Muscle layer of colon (tissue), 2 donors: ENCODE data around the gene VPS11.

Source experiments
- H3K27ac ChIP-seq: one replicate; pipeline ENCODE4 v1.7.0; 2013; ENCODE audit warnings: low read depth, mild to moderate bottlenecking, low read length, moderate library complexity
- H3K27me3 ChIP-seq, 2 donors: one replicate each; pipeline ENCODE4 v1.7.0; 2013; ENCODE audit warnings: low read length in 2 of 2, mild to moderate bottlenecking in 2 of 2; ENCODE audit not compliant: insufficient read depth in 2 of 2, control insufficient read depth in 1 of 2
- H3K36me3 ChIP-seq: one replicate; pipeline ENCODE4 v1.7.0; 2013; ENCODE audit warnings: mild to moderate bottlenecking, low read length; ENCODE audit not compliant: insufficient read depth
- H3K4me1 ChIP-seq: one replicate; pipeline ENCODE4 v1.7.0; 2013; ENCODE audit warnings: mild to moderate bottlenecking, low read length; ENCODE audit not compliant: insufficient read depth
- H3K4me3 ChIP-seq, 2 donors: one replicate each; pipeline ENCODE4 v1.7.0; 2013; ENCODE audit warnings: low read length in 2 of 2, low read depth in 1 of 2, mild to moderate bottlenecking in 1 of 2, moderate library complexity in 1 of 2
- H3K9ac ChIP-seq: one replicate; pipeline ENCODE4 v1.7.0; 2013; ENCODE audit warnings: low read length
- H3K9me3 ChIP-seq: one replicate; pipeline ENCODE4 v1.7.0; 2013; ENCODE audit warnings: mild to moderate bottlenecking, low read length
- donor health status: abdominal sarcoma.
- donor health status: Adenocarcinoma of cecum.

VPS11 gene

DNA sequence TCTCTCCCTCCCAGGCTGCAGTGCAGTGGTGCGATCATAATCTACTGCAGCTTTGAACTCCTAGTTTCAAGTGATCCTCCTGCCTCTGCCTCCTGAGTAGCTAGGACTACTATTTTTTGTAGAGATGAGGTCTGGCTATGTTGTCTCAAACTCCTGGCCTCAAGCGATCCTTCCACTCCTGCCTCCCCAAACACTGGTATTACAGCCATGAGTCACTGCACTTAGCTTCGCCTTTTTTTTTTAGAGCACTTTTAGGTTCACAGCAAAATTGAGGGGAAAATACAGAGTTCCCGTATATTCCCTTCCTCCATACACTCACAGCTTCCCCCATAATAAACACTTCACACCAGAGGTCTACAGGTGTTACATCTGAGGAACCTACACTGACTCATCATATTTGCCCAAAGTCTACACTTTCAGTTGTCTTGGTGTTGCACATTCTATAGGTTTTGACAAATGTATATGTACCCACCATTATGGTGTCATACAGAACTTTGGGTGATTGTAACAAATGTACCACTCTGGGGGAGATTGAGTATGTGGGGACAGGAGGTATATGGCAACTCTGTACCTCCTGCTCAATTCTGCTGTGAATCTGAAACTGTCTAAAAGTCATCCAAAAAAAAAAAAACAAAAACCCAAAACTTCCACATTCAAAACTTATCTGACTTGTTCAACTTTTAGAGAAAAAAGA lies 25.6 kb upstream of the VPS11 start:
- H3K9me3 ChIP-seq = no peaks in the 10 kb centered on the region
- no peaks in the 10 kb centered on the region for H3K27me3 ChIP-seq
- no peak overlapping the region for H3K4me3 ChIP-seq
- no peak overlapping the region for H3K9ac ChIP-seq
- peaks cover 9% of the 10 kb centered on the region for H3K36me3 ChIP-seq
- H3K4me1 ChIP-seq = no peaks in the 10 kb centered on the region
- no peak overlapping the region for H3K27ac ChIP-seq

GRCh38 chr11:119042927-119043326 lies 24.7 kb upstream of the VPS11 start:
- no peaks in the 10 kb centered on the region for H3K9me3 ChIP-seq
- H3K27ac ChIP-seq = no peak overlapping the region
- no peaks in the 10 kb centered on the region for H3K27me3 ChIP-seq
- peaks cover 18% of the 10 kb centered on the region for H3K36me3 ChIP-seq
- no peak overlapping the region for H3K9ac ChIP-seq
- no peaks in the 10 kb centered on the region for H3K4me1 ChIP-seq
- no peak overlapping the region for H3K4me3 ChIP-seq

DNA sequence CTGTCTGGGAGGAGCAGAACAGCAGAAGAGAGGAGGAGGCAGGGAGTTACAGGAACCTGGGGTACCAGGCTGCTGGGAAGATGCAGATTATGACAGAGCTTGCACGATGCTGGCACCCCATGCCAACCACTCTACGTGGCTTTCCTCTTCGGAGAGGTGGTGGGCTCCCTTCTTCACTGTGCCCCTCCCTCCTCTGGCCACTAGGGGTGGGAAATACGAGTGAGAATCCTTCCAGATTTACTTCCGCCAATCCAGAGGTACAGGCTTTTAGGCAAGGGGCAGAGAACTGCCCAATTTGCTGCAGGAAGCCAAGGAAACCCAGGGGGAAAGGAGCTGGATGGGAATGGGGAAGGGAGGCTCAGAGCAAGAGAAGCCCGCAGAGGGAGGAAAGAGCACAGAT lies 22.9 kb upstream of the VPS11 start:
- Histone ChIP-seq H3K27me3 (no peaks in the 10 kb centered on the region), H3K9me3 (no peaks in the 10 kb centered on the region), H3K9ac (no peak overlapping the region), H3K27ac (no peak overlapping the region), H3K4me1 (no peaks in the 10 kb centered on the region), H3K4me3 (no peak overlapping the region), H3K36me3 (peaks cover 36% of the 10 kb centered on the region)

- Histone ChIP-seq H3K9me3 (no peaks in the 10 kb centered on the region), H3K36me3 (peaks cover 47% of the 10 kb centered on the region), H3K9ac (no peak overlapping the region), H3K4me3 (no peak overlapping the region), H3K27me3 (no peaks in the 10 kb centered on the region), H3K4me1 (no peaks in the 10 kb centered on the region), H3K27ac (no peak overlapping the region)
These were observed 21.1 kb upstream of the VPS11 start for GRCh38 chr11:119046489-119046888.

GRCh38 chr11:119047205-119047604 lies 20.4 kb upstream of the VPS11 start:
- Histone ChIP-seq H3K9me3 (no peaks in the 10 kb centered on the region), H3K36me3 (peaks cover 54% of the 10 kb centered on the region), H3K4me3 (no peak overlapping the region), H3K9ac (no peak overlapping the region), H3K4me1 (no peaks in the 10 kb centered on the region), H3K27ac (no peak overlapping the region), H3K27me3 (no peaks in the 10 kb centered on the region)

DNA sequence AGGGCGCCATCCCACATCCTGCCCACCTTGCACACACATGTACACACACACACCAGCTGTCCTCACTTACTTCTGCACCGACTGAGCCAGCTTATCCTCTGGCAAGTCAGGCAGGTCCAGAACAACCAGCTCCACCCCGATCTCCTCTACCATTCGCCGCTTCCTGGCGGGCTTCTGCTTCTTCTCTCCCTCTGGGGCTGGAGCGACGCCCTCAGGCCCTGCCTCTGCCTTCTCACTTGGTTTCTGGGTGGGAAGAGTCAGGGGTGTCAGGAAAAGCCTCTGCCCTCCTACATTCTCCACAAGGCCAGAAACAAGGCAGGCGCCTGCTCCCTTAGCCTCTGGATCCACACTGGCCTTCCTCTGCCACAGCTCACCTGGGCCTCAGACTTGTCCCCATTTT lies 19.0 kb upstream of the VPS11 start:
- peaks cover 69% of the 10 kb centered on the region for H3K36me3 ChIP-seq

DNA sequence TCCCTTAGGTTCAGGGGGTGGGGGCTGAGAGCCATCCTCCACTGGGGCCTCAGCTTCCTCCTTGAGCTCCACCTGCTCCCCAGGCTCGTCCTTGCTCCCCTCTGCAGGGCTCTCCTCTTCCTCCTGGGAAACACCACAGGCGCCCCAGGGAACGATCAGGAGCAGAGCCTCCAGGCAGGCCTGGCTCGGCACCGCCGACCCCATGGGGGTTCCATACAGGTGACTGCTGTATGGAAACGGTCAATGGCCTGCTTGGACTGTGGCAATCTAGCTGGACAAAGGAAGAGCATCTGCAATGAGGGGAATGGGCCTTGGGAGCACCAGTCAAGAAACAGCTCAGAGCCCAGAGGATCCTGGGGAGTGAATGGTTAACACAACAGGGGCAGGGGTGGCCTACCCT lies 18.5 kb upstream of the VPS11 start:
- Histone ChIP-seq H3K36me3 (peaks cover 73% of the 10 kb centered on the region), H3K4me3 (no peak overlapping the region), H3K9ac (no peak overlapping the region), H3K9me3 (no peaks in the 10 kb centered on the region), H3K4me1 (no peaks in the 10 kb centered on the region), H3K27ac (no peak overlapping the region), H3K27me3 (no peaks in the 10 kb centered on the region)

More for the DNA sequence above, 19.0 kb upstream of the VPS11 start:
- no peak overlapping the region for H3K4me3 ChIP-seq
- no peaks in the 10 kb centered on the region for H3K27me3 ChIP-seq
- no peaks in the 10 kb centered on the region for H3K9me3 ChIP-seq
- H3K27ac ChIP-seq = no peak overlapping the region
- H3K4me1 ChIP-seq = no peaks in the 10 kb centered on the region
- no peak overlapping the region for H3K9ac ChIP-seq

DNA sequence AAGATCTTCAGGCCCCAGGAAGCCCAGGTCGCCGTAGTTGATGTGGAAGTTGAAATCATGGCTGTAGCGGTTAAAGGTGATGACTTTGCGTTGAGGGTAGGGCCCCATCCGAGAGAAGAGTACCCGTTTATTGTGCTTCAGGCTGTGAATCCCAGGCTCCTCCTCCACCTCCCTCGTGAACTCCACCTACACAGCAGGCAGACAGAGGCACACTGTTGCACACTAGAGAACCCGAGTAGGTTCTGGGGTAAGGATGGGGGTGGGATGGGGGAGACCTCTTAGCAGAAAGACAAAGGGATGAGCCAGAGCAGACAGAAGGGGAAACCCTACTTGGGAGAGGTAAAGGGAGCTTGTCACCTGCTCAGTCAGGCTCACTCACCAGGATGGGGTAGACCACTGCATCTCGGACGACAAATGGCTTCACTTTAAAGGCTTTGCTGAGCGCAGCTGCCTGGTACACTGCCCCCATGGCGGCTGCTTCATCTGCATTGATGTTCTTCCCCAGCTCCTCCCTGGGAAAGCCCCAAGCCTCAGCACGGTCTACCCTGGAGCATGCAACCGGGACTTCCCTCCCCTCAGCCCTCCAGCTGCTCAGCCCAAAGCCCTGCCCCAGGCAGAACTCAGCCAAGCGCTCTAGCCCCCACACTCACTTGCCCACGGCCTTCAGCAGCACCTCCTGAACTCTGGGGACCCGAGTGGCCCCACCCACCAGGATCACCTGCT lies 16.0 kb upstream of the VPS11 start:
- Histone ChIP-seq H3K4me1 (peaks cover 14% of the 10 kb centered on the region), H3K4me3 (no peak overlapping the region), H3K36me3 (peaks cover 79% of the 10 kb centered on the region), H3K9ac (no peak overlapping the region), H3K27me3 (no peaks in the 10 kb centered on the region), H3K9me3 (no peaks in the 10 kb centered on the region), H3K27ac (no peak overlapping the region)

DNA sequence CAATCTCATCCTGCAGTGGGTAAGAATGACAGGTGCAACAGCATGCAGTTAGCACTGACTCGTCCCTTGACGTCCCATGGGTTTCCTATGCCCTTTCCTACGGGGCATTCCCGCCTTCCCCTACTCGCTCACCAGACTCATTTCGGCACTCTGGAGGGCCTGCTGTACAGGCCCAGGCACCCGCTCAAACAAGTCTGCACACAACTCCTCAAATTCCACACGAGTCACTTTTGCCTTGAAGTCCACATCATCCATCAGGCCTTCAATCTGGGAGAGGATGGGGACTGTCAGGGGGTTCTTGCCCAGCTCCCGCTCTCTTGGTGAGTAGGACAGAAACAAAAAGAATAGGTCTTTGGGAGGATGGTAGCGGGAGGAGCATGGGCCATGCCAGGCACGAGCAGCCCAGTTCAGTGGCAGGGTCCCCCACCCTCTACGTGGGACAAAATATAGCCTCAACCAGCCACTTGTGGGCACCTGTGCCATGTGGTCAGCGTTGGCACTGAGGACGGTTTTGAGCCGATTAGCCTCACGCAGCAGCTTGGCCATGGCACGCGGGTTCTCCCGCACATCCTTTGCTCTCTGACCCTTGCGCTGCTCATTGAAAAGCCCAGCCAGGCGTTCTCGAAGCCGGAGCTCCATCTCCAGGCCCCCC lies 15.3 kb upstream of the VPS11 start:
- no peak overlapping the region for H3K4me3 ChIP-seq
- H3K9me3 ChIP-seq = no peaks in the 10 kb centered on the region
- H3K4me1 ChIP-seq = peaks cover 14% of the 10 kb centered on the region
- H3K36me3 ChIP-seq = peaks cover 72% of the 10 kb centered on the region
- H3K27ac ChIP-seq = no peak overlapping the region
- H3K9ac ChIP-seq = no peak overlapping the region
- H3K27me3 ChIP-seq = no peaks in the 10 kb centered on the region

DNA sequence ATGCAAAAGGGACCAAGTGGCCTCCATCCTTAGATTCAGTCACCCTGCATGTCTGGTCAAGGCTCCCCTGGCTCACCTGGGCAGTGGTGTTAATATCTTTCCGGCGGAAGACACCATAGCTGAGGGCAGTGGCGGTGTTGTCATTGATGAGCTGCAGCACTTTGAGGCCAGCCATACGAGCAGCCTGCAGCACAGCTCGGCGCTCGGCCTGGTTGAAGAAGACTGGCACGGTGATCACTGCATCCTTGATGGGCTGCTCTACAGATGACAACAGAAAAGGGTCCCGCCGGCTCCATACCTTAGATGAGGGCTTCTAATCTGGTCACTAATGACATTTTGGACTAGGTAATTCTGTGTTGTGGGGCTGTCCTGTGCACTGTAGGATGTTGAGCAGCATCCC lies 13.2 kb upstream of the VPS11 start:
- H3K9ac ChIP-seq = no peak overlapping the region
- no peak overlapping the region for H3K4me3 ChIP-seq
- no peak overlapping the region for H3K27ac ChIP-seq
- no peaks in the 10 kb centered on the region for H3K9me3 ChIP-seq
- peaks cover 51% of the 10 kb centered on the region for H3K36me3 ChIP-seq
- peaks cover 14% of the 10 kb centered on the region for H3K4me1 ChIP-seq
- no peaks in the 10 kb centered on the region for H3K27me3 ChIP-seq

- no peaks in the 10 kb centered on the region for H3K9me3 ChIP-seq
- peaks cover 42% of the 10 kb centered on the region for H3K36me3 ChIP-seq
- peak overlapping the region; percentile 85 for H3K27ac ChIP-seq
- no peaks in the 10 kb centered on the region for H3K27me3 ChIP-seq
- H3K4me3 ChIP-seq = peak overlapping the region; percentile 79 to 91
- H3K9ac ChIP-seq = peak overlapping the region; percentile 78
- peaks cover 14% of the 10 kb centered on the region for H3K4me1 ChIP-seq
These were observed 11.7 kb upstream of the VPS11 start for GRCh38 chr11:119055901-119056300.
